HG03135 (cell line): ENCODE measurements around the gene NAA35.
"Not testable (repeated sequence)": the region's sequence is repeated elsewhere in the genome, so short reads cannot be mapped to it uniquely, and the experiment has no call there.

Source experiments
- ATAC-seq: cut with Tn5 transposase; IDR thresholded peaks from one replicate; pipeline ENCODE4 v1.9.1; 2021; ENCODE audit warnings: mild to moderate bottlenecking, moderate library complexity; ENCODE audit not compliant: unreplicated experiment

Gene NAA35

DNA sequence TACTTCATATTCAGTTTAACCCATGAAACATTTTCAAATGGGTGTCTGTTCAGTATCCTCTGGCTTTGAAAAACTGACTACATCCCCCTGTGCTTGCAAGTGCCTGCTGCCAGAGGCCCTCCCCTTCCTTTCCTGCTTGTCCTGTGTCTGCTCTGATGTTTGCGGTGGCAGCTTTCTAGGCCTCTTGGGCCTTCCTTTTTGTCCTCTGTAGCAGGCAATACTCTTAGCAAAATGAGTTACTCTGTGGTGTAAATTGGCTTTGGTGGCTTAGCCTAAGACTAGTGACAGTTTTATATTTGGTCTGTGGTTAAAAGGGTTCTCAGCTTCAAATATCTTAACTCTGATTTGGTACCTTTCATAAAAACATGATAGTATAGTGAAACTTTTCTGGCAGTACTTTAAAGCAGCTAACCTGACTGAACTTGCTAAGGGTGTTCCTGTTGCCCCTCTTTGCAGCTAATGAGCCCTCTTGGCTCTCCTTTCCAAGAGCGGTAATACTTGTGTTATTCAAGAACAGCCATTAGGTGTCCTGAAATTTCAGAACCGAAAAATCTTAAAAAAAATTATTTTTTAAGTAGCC lies 81.8 kb downstream of the NAA35 start:
- no peak for ATAC-seq

DNA sequence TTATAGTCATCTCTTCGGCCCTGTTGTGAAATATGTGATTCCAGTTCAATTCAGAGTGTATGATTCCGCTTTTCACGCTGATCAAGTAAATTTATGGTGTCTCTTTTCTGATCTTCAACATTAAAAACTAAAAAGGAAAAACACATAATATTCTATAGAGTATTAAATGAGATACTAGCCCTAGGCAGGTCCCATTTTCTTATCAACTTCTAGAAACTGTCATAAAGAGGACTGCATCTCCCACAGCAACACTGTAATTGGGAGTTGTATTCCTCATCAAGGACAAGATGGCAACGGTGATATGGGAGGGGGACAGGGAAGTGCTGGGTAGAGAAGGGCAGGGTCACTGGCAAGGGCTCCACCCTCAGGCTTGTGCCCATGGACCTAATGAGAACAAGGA lies 86.8 kb downstream of the NAA35 start:
- no peak for ATAC-seq

DNA sequence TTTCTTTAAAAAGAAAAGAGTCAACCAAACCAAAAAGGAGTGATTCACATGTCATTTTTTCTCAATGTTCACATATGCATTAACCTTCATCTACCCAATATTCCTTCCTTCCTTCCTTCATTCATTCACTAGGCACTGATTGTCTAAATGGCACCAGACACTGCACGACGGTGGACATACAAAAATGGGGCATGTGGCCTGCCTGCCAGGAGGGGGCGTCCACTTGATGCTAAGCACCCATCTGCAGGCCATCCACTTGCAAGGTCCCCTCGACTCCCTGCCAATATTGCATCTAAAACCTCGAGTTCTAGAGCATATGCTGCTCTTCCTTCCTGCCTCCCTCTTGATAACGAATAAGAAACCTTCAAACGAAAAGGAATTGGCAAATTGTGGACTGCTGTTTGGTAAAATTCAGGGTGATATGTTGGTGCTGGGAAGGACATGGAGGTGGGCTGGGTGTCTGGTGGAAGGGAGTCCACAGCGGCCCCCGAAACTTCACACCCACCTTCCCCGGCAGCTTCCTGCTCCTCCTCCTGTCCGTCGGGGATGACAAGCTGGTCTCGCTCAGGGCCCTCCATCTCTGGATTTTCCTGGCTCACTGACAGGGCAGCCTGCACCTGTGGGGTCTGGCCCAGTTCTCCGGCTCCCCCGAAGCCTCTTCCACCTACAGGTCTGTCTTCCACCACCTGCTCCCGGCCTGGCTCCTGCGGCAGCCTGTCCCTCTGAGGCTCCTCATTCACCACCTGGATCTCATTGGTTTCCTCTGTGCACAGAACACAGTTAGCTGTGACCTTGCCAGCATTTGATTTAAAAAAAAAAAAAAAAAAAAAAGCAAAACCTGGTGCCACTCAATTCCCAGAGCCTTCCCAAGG lies 94.2 kb downstream of the NAA35 start:
- ATAC-seq, result no peak

DNA sequence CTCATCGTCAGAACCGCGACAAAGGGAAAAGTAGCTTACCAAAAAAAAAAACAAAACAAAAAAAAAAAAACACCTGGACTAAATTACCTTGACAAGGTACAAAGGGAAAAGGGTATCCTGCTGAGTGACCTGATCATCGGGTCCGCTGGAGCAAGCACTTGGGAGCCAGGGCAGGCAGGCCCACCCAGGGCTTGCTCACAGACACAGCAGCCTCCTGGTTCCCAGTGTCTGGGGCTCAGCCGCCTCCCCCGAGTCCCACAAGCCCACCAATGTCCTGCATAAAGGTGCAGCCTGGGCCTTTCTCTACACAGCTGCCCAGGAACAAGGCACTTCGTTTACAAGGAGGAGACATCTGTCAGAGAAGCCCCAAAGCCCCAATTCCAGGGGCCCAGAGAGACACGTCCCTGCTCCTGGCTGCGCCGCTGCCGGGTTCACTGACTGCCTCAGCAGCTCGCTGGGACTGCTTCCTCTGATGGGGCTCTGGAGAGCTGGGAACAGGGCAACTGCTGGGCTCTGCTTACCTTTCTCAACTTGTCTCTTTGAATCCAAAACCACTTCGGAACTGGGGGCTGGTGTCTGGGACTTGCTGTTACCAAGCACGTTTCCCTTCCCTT lies 95.0 kb downstream of the NAA35 start:
- ATAC-seq, result no peak

DNA sequence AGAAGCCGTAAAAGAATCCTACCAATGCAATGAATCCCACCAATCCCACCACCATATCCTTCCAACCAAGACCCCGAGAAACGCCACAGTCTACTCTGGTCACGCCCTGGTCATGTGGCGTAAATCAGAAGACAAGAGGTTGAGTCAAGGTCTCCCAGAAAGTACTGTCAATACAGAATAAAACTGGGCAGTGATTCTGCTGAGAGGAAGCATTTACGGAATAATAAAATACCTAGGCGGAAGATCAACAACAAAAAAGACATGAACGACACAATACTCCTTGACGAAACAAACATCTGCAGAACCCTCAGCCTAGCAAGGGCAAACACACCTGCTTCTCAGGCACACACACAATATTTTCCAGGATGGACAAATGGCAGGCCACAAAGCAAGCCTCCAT lies 95.6 kb downstream of the NAA35 start:
- no peak for ATAC-seq

DNA sequence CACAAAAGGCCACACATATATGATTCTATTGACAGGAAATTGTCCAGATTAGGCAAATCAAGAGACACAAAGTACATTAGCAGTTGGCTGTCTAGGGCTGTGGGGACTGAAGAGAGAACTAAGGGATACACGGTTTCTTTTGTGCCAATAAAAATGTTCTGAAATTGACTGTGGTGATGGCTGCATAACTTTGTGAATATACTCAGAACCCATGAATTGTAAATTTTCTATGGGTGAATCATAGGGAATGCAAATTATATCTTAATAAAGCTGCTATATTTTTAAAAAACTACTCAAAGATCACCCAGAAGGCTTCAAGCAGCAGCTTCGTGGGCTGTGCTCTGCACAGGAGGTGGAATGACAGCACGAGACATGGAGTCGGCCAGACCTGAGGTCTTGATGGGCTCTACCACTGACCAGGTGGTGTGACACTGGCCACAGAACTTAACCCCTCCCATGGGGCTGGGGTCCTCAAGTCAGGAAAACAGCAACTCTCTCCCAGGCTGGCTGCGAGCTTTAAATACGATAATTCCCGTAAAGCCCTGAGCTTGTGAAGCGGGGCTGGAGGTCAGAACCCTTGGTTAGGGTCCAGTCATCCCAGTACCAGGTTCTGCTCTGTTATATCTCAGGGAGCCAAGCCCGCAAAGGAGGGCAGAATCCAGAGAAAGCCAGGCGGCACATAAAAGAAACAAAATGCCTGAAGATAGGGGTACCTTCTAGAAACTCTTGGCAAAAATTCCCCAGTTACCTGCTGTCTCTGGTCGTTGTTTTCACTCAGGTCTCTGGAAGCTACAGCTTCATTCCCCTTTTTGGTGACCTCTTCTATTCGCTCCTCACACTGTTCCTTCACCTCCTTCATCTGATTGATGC lies 99.3 kb downstream of the NAA35 start:
- no peak for ATAC-seq

DNA sequence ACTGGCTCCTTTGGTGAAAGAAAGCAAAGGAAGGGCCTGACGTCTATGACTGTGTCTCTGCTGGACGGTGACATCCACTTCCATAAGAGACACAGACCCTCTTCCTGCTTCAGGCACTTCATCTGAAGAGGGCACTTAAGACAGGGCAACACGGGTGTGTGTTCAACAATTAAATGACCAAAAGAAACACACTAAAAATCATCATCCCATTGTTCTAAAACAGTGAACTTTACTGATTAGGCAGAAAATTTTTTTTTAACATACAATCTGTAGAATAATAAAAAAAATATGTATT lies 99.9 kb downstream of the NAA35 start:
- ATAC-seq, result no peak

DNA sequence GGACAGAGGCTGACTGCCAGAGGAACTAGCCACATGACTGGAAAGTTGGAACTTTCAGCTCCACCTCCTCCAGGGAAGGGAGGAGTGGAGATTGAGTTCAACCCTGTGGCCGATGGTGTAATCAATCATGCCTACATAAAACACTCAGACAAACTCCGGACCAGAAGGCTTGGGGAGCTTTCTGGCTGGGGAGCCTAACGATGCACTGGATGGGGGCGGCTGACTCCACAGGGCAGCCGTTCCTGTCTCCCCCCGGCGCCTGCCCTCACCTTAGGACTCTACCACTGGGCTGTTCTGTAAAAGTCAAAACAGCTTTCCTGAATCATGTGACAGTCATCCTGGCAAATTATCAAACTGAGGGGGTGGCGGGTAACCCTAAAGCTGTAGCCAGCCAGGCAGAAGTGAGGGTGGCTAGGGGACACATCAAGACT lies 100.4 kb downstream of the NAA35 start:
- ATAC-seq, result no peak

DNA sequence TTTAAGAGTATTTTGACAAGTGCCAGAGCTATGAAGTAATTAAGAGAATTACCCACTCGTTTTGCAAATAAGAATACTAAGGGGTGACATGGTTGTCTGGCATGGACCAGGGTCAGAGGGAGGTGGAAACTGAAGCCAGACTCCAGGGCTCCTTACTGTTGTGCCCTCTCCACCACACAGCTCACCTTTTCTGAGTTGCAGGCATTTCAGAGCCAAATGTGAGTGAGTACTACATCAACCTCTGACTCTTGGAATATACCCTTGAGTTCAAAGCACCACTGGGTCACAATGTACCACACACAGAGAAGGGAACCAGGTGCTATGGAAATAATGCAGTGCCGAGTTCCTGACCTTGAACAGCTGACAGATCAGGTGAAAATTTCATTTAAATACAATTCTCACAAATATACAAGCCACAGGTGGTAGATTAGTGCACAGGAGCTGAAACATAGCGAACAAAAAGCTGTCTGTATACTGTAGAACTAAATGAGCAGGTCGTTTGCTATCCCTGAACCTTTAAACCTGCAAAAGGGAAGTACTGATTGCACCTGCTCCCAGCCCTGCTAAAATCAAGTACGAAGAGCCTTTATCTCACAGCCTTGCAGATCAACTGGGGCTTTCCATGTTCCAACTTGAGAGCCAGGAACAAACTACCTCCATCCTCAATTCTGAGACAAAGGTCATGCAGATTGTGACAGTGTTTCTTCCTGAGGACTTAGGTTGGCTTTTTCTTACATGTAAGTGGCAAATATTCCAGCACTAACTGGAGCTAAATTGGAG lies 101.4 kb downstream of the NAA35 start:
- no peak for ATAC-seq

DNA sequence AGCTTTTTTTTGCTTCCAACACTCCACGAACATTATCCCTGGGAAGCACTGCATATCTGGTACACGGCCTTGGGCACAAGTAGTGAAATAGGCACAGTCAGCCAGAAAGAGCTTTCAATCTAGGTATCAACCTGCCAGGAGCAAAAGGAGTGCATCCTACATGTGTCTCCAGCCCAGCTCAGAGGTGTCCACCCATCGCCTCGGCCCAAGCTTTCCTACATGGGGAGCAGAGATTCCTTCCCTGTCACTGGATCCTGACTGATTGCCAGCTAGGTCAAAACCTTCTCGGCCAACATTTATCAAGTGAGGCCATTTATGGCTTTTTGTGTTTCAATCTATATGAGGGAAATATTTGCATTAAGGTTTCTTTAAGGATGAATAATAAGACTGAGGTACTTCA lies 102.6 kb downstream of the NAA35 start:
- no peak for ATAC-seq

DNA sequence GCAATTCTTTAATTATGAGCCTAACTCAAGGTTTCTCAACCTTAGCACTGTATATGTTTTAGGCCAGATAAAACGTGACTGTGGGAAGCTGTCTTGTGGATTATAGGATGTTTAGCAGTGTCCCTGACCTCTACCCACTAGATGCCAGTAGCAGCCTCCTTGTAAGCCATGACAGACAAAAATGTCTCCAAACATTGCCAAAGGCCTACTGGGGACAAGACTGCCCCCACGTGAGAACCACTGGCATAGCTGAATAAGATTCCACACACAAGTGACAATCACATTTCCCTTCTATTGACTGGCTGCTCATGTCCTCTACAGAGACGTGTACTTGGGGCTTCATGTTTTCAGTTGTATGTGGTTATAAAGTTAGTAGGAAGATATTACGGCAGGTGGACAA lies 103.1 kb downstream of the NAA35 start:
- ATAC-seq, result no peak

DNA sequence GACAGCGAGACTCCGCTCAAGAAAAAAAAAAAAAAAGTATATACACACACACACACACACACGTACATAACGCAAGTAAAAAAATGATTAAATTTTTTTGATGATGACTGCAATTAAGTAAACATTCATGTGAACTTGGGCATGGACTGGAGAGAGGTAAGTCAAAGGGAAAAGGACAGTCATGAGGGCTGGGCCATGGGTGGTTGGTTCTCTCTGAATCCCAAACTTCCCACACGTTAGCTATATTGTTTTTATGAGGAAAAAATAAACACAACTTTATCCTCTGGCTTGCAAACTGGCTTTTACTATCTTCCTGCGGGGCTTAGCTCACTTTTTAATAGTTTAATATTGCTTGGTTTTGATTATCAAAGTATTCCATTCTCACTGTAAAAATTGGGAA lies 104.7 kb downstream of the NAA35 start:
- ATAC-seq, result no peak

DNA sequence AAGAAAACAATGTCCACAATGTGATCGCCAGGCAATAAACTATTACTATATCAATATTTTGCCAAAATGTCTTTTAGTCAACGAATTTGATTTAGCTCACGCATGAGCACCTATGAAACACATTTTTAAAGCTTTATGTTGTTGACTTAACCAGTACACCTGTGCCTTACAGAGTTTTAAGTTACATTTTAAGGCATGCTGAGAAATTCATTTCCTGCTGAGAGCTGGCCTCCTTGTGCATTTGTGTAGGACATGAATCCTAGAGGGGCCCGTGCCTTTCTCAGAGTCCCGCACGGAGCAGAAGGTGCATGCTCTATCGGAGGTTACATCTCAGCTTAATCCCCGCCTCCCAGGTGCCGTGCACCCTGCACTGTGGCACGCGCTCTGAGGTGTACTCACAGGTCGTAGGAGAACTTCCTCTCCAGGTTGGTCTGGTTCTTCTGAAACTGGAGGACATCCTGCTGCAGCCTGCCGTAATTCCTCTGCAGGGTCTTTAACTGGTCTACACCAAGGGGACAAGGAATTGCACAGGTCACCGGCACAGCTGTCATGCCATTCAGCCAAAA lies 105.2 kb downstream of the NAA35 start:
- no peak for ATAC-seq

DNA sequence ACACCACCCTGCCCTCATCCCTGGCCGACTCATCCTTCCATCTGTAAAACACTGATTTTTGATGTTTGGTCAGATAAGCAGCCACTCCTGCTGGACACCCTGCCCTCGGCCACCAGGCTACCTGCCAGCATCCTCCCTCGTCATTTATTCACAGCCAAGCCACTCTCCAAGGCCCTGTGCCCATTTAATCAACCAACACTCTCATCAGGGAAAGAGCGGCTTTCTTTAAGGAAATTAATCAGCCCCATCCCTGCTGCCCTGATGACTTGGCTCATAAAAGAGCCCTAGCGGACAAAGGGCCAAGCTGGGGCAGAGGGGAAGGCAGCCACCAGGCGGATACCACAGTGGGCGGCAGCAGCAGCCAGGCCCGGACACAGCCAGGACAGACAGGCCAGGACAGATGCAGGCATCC lies 106.0 kb downstream of the NAA35 start:
- ATAC-seq, result no peak

DNA sequence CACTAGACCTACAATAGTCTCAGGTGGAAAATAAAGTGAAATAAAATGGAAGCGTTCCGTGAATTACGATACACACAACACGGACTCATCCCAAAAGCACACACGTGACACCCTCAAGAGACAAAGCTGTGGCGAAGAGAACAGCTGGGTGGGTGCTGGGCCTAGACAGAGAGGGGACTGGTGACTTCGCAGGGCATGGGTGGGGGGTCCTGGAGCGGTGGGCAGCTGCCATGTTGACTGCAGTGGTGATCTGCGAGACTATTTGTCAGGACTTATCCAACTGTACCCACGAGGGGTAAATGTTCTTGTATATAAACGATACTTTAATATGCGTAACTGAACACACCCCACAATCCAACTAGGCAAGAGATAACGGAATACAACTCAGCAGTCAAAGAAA lies 106.4 kb downstream of the NAA35 start:
- no peak for ATAC-seq

DNA sequence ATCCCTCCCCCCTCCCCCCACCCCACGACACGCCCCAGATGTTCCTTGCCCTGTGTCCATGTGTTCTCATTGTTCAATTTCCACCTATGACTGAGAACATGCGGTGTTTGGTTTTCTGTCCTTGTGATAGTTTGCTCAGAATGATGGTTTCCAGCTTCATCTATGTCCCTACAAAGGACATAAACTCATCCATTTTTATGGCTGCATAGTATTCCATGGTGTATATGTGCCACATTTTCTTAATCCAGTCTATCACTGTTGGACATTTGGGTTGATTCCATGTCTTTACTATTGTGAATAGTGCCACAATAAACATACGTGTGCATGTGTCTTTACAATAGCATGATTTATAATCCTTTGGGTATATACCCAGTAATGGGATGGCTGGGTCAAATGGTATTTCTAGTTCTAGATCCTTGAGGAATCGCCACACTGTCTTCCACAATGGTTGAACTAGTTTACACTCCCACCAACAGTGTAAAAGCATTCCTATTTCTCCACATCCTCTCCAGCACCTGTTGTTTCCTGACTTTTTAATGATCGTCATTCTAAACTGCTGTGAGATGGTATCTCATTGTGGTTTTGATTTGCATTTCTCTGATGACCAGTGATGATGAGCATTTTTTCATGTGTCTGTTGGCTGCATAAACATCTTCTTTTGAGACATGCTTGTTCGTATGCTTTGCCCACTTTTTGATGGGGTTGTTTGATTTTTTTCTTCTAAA lies 107.2 kb downstream of the NAA35 start:
- not testable (repeated sequence) for ATAC-seq

DNA sequence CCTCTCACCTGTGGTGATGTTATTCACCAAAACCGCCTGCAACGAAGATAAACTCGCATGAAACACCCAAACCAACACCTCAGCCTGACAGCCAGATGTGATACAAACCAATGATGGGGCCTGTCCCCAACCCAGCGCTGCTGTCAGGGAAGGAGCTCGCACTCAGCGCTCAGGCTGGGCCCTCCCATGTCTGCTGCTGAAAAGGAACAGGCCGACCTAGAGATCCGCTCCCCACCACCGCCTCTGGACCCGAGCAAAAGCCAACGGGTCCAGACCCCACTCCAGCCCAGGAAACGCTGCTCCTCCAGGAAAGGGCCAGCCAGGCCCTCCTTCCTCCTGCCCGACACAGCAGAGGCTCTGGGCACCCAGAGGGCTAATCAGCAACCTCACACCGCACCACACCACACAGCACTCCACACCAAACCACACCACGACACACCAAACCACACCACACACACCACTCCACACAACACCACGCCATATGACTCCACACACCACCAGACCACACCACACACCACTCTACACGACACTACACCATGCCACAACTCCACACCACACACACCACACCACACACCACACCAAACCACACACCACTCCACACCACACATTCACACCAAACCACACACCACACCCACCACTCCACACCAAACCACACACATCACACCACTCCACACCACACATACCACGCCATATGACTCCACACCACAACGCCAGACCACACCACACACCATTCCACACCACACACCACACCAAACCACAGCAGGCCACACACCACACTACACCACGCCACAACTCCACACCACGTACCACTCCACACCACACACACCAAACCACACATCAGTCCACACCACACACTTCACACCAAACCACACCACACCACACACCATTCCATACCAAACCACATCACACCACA lies 111.9 kb downstream of the NAA35 start:
- ATAC-seq, result no peak

DNA sequence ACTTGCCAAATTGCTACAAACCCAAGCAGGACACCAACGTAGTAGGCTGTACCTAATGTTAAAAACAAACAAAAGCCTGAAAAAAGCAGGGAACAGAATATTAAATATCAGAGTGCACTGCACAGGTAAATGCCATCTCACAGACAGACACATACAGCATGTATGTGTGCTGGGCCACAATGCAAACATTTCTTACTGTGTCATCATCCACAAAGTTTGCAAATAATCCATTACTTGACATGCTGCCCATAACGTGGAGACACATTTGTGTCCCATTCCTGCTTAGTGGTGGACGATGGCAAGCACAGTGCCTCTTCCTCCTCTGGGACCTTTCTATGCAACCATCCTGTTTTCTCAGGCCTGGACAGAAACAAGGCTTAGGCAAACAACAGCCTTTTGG lies 113.7 kb downstream of the NAA35 start:
- no peak for ATAC-seq

DNA sequence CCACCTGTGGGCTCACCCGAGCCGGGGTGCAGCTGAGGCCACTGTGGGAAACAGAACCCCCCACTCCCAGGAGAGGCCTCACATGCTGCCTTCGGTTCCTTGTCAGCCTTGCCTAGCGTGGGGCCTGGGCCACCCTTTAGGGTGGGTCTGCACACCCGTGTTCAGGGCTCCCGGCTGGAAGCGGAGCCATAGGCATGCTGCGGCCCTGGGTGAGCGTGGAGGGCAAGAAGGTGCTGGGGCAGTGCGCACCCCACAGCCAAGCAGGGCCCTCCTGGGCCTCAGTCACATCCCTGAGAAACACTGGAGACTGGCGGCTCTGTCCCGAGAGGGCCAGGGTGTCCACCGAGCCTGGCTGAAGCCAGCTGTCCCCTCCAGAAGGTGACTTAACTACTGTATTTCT lies 116.5 kb downstream of the NAA35 start:
- ATAC-seq, result no peak
